OCI-LY7 (cell line): Measurements from ENCODE around the gene NOX1. TPM values are rescaled to one million over a fixed set of nuclear protein-coding genes. Genes with fewer than 3 reads are reported as not detected.

Experiments used
- BruUV-seq: library from RNA; stranded (reverse); fragments of 400-500 nt; replicated peaks from 2 replicates; lab custom pipeline; 2021; lab: Mats Ljungman, UMichigan
- CTCF ChIA-PET: fragments of 300-600 bp; sonication (Branson Sonifier 250); formaldehyde crosslinking; loops from one replicate; lab custom pipeline; 2022; ENCODE audit warnings: antibody characterized with exemption; ENCODE audit not compliant: unreplicated experiment; lab: Charles Lee
- POLR2A ChIA-PET: fragments of 300-600 bp; sonication (Branson Sonifier 250); formaldehyde crosslinking; loops from one replicate; lab custom pipeline; 2022; ENCODE audit warnings: antibody characterized with exemption; lab: Charles Lee
- DNase-seq: peaks from one replicate; pipeline ENCODE4 v3.0.0-alpha.2; 2015; ENCODE audit warnings: low spot score
- H2AFZ ChIP-seq: fragments of 200-600 bp; sonication (generic), shearing (Covaris generic); 2 replicates; pipeline ENCODE4 v1.6.1; 2014; ENCODE audit warnings: mild to moderate bottlenecking, antibody characterized with exemption, low read length, moderate library complexity
- H3K27ac ChIP-seq: fragments of 200-600 bp; sonication (generic); 2 replicates; pipeline ENCODE4 v1.5.1; 2014; ENCODE audit warnings: mixed run types, low read depth, mild to moderate bottlenecking, moderate library complexity, low read length, inconsistent platforms; ENCODE audit not compliant: poor library complexity, severe bottlenecking
- H3K36me3 ChIP-seq: fragments of 200-600 bp; sonication (generic); 2 replicates; pipeline ENCODE4 v1.6.1; 2014; ENCODE audit warnings: mild to moderate bottlenecking, antibody characterized with exemption, low read length, moderate library complexity, mixed read lengths; ENCODE audit not compliant: insufficient read depth
- H3K4me1 ChIP-seq: fragments of 200-600 bp; sonication (generic); 2 replicates; pipeline ENCODE4 v1.5.1; 2014; ENCODE audit warnings: mild to moderate bottlenecking, low read length; ENCODE audit not compliant: insufficient read depth, poor library complexity, severe bottlenecking
- H3K4me2 ChIP-seq: fragments of 200-600 bp; sonication (generic); 2 replicates; pipeline ENCODE4 v1.6.1; 2014; ENCODE audit warnings: mild to moderate bottlenecking, low read length
- H3K4me3 ChIP-seq: fragments of 200-600 bp; sonication (generic); 2 replicates; pipeline ENCODE4 v1.5.1; 2014; ENCODE audit warnings: mild to moderate bottlenecking, low read depth, low read length; ENCODE audit not compliant: poor library complexity, severe bottlenecking
- H3K79me2 ChIP-seq: fragments of 200-600 bp; sonication (generic); 2 replicates; pipeline ENCODE4 v1.6.1; 2016; ENCODE audit warnings: low read depth, mild to moderate bottlenecking, low read length, moderate library complexity, mixed read lengths; ENCODE audit not compliant: insufficient read depth
- H3K9me2 ChIP-seq: fragments of 200-600 bp; sonication (generic); 2 replicates; pipeline ENCODE4 v1.6.1; 2016; ENCODE audit warnings: mild to moderate bottlenecking, low read length, mixed read lengths; ENCODE audit not compliant: insufficient read depth
- H3K9me3 ChIP-seq: fragments of 200-600 bp; sonication (generic); 2 replicates; pipeline ENCODE4 v1.6.1; 2014; ENCODE audit warnings: mild to moderate bottlenecking, mixed run types, low read length, mixed read lengths
- H4K20me1 ChIP-seq: fragments of 200-600 bp; sonication (generic); 2 replicates; pipeline ENCODE4 v1.6.1; 2014; ENCODE audit warnings: mild to moderate bottlenecking, antibody characterized with exemption, low read length, moderate library complexity, mixed read lengths; ENCODE audit not compliant: insufficient read depth
- CTCF ChIP-seq: fragments of 200-600 bp; sonication (generic); conservative IDR thresholded peaks from 2 replicates; pipeline ENCODE4 v1.5.1; 2014; ENCODE audit warnings: mild to moderate bottlenecking, antibody characterized with exemption, low read length, moderate library complexity, mixed read lengths
- EZH2phosphoT487 ChIP-seq: fragments of 200-600 bp; sonication (generic); IDR thresholded peaks from 2 replicates; pipeline ENCODE4 v1.6.1; 2018; ENCODE audit warnings: low read depth, borderline replicate concordance, mild to moderate bottlenecking, mixed run types, antibody characterized with exemption, low read length, moderate library complexity, mixed read lengths
- intact Hi-C: fragments of 100-400 bp; cut with micrococcal nuclease; formaldehyde crosslinking; loops from one replicate; pipeline ENCODE4 v1.10.0; 2022; ENCODE audit not compliant: unreplicated experiment
- total RNA-seq, 2 experiments: library from RNA; depleted of rRNA in 1 of 2; stranded (reverse); fragments of >200 nt in 1 of 2; shearing (Covaris generic) in 1 of 2; gene quantifications; 2 replicates each; pipeline ENCODE4 v1.2.3, GENCODE V29; 2014 to 2022

The NOX1 gene
- total RNA-seq, 2 experiments from 2014 or later = not detected

GRCh38 chrX:100868273-100868672, 5.9 kb downstream of the NOX1 start:
- TF ChIP-seq EZH2phosphoT487 = no peak
- H3K4me2 ChIP-seq = no peak overlapping the region
- no peak overlapping the region for H2AFZ ChIP-seq
- H3K9me3 ChIP-seq = no peaks in the 10 kb centered on the region
- H3K36me3 ChIP-seq = no peaks in the 10 kb centered on the region
- CTCF ChIA-PET = no interaction called here
- DNase-seq = no peak
- H3K4me1 ChIP-seq = no peaks in the 10 kb centered on the region
- H4K20me1 ChIP-seq = no peaks in the 10 kb centered on the region
- no peak overlapping the region for H3K4me3 ChIP-seq
- no peaks in the 10 kb centered on the region for H3K79me2 ChIP-seq
- POLR2A ChIA-PET = no interaction called here
- no peaks in the 10 kb centered on the region for H3K9me2 ChIP-seq
- BruUV-seq = no TSS peak
- intact Hi-C loops = no loop called here
- H3K27ac ChIP-seq = no peak overlapping the region

DNA sequence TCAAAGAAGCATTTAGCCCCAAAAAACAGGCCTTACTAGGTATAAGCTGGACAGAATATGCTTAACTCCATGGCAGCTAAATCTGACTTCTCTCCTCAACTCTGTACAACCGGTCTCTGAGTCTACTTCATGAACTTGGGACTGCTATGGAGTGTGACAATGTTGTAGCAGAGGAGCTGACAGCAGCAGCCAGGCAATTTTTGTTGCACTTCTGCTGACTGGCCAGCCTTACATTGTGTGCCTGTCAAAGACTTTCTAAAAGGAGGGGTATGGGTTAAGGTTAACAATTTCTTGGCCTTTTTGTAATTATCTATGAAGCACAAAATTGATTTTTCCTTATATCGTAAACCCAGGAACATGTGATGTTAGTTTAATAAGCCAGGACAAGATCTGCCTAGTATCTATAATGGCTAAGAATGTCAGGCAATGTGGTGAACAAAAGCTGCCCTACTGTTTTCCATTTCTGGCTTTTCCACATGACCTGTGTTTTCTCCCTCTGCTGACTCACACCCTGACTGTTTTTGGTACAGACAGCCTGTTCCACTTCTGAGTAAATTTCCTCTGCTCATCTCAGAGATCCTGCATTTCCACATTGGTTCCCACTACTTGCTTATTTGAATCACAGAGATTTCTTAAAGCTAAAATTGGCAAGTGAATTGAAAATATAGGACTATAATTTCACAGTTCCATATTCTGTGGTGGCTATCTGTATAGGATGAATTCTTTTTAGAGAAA, 9.3 kb downstream of the NOX1 start:
- no peaks in the 10 kb centered on the region for H3K9me3 ChIP-seq
- H2AFZ ChIP-seq = no peak overlapping the region
- no peak overlapping the region for H3K4me3 ChIP-seq
- H3K9me2 ChIP-seq = no peaks in the 10 kb centered on the region
- H4K20me1 ChIP-seq = no peaks in the 10 kb centered on the region
- TF ChIP-seq CTCF (no peak), EZH2phosphoT487 (no peak)
- H3K27ac ChIP-seq = no peak overlapping the region
- DNase-seq = no peak
- H3K4me2 ChIP-seq = no peak overlapping the region
- no peaks in the 10 kb centered on the region for H3K4me1 ChIP-seq
- intact Hi-C loops = no loop called here
- H3K79me2 ChIP-seq = no peaks in the 10 kb centered on the region
- ChIA-PET POLR2A (interaction anchor here (0.5 to 0.6 kb wide), 2 partner anchors 316 to 786 kb away, joined by 3 read pairs; no protein-coding TSS in a partner anchor), CTCF (no interaction called here)
- BruUV-seq = no TSS peak
- no peaks in the 10 kb centered on the region for H3K36me3 ChIP-seq

DNA sequence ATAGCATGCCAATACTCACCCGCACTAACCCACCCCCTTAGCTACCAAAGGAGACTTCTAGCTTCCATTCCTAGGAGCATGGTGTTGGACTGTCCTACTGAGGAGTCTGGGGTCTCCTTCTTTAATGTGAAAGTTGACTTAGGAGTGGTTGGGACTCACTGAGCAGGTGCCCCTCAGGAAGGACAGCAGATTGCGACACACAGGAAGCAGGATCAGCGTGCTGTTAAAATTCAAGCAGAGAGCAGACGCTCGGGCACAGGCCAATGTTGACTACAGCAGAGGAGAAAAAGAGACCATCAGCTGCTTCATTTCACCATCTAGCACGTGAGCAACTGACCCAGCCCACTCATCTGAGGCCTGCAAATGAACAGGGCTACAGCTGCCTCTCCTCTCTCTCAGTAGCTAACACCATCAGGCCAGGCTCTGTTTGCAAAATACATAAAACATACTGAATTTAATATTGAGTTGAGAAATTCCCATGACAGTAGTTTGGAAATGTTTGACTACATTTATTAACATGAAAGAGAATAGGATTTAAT, 10.8 kb downstream of the NOX1 start:
- TF ChIP-seq EZH2phosphoT487 = no peak
- no peak for TF ChIP-seq CTCF
- intact Hi-C loops = no loop called here
- Histone ChIP-seq H3K4me2 (no peak overlapping the region), H4K20me1 (no peaks in the 10 kb centered on the region), H3K9me2 (no peaks in the 10 kb centered on the region), H2AFZ (no peak overlapping the region), H3K79me2 (no peaks in the 10 kb centered on the region), H3K36me3 (no peaks in the 10 kb centered on the region), H3K27ac (no peak overlapping the region), H3K9me3 (no peaks in the 10 kb centered on the region), H3K4me1 (no peaks in the 10 kb centered on the region), H3K4me3 (no peak overlapping the region)
- ChIA-PET CTCF (no interaction called here), POLR2A (interaction anchor here (0.6 kb wide), 1 partner anchor 361 kb away, joined by 3 read pairs; no protein-coding TSS in a partner anchor)
- DNase-seq = no peak
- no TSS peak for BruUV-seq
